Measurements from ENCODE around the gene PCDH11Y.
"Not testable (repeated sequence)": the region's sequence is repeated elsewhere in the genome, so short reads cannot be mapped to it uniquely, and the experiment has no call there.

Gene PCDH11Y

GRCh38 chrY:5000057-5000456 is at the start of gene PCDH11Y:
Gene PCDH11Y (plus strand): TSS chrY:5000296. CDS start chrY:5057100, 56,804 bp downstream.
- not testable (repeated sequence) for DNase-seq

GRCh38 chrY:4967894-4968293 is 32.2 kb upstream of the PCDH11Y start:
- DNase-seq, result not testable (repeated sequence)

GRCh38 chrY:4991743-4992400 is 8.2 kb upstream of the PCDH11Y start:
- DNase-seq, result not testable (repeated sequence)

DNA sequence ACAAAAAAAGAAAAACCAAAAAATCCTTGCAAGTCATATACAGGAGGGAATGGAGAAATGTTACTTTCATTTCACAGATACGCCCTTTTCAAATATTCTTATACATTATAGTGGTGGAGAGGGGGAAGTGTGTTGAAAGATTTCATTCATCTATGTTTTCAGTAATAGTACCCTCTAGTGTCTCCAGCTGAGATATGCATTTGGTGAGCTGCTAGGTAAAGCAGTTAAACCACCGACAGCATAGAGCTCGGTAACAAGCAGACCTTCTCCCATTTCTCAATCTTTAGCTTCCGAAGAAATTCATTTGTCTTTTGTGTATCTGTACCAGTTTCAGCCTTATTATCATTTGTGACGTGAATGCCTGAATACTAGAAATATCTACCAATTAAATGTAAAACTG is 5.2 kb upstream of the PCDH11Y start:
- not testable (repeated sequence) for DNase-seq

DNA sequence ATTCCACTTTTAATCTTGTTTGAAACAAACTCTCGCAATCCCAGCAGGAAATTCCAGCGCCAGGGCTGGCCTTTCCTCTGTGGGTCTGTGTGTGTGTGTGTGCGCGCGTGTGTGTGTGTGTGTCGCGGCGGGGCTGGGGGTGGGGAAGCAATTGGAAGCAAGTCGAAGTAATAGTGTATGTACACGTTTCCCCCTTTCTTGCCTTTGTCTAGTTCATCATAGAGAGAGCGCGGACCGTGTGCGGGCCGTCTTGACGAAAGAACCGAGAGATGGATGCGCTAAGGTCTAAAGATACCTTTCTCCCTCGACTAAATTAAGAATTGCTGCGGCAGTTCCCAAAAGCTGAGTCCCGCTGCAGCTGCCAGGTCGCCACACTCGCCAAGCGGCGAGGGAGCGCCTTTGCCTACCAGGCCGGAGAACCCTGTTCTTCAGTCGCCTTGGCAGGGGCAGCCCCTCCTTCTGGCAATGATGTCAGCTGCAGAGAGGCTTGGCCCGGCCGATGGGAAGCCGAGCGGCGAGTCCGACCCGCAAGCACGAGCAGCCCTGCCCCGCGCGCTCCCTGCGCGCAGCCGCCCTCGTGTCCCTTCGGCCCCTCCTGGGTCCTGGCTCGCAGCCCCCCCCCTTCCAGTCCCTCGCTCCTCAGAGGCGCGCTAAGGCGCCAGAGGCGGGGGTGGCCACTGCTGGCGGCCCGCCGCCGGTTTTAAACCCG is 2.5 kb downstream of the PCDH11Y start:
- not testable (repeated sequence) for DNase-seq

GRCh38 chrY:5038972-5039523 is 39.0 kb downstream of the PCDH11Y start:
- DNase-seq, result not testable (repeated sequence)

DNA sequence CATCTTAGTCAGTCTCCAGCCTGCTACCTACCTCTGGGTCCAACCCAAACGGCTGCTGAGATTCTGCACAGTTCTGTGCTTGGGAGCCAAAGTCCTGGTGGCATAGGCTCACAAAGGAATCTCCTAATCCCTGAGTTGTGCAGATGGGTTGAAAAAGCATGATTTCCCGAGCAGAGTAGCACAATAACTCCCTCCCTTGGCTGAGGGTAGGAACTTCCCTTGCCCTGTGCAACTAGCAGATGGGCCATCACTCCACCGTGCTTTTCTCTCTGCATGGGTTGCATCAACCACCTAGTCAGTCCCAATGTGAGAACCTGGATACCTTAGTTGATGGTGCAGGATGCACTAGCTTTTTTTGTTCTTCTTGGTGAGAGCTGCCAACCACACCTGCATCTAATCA is 82.9 kb downstream of the PCDH11Y start:
- not testable (repeated sequence) for DNase-seq

GRCh38 chrY:5182998-5183397 is 182.9 kb downstream of the PCDH11Y start:
- not testable (repeated sequence) for DNase-seq

GRCh38 chrY:5215116-5215515 is 215.0 kb downstream of the PCDH11Y start:
- not testable (repeated sequence) for DNase-seq

DNA sequence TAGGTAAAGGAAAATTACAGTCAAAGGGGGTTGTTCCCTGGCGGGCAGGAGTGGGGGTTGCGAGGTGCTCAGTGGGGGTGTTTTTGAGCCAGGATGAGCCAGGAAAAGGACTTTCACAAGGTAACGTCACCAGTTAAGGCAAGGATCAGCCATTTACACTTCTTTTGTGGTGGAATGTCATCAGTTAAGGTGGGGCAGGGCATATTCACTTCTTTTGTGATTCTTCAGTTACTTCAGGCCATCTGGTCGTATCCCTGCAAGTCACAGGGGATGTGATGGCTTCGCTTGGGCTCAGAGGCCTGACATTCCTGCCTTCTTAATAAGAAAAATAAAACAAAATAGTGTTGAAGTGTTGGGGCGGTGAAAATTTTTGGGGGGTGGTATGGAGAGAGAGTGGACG is 324.8 kb downstream of the PCDH11Y start:
- DNase-seq, result not testable (repeated sequence)

DNA sequence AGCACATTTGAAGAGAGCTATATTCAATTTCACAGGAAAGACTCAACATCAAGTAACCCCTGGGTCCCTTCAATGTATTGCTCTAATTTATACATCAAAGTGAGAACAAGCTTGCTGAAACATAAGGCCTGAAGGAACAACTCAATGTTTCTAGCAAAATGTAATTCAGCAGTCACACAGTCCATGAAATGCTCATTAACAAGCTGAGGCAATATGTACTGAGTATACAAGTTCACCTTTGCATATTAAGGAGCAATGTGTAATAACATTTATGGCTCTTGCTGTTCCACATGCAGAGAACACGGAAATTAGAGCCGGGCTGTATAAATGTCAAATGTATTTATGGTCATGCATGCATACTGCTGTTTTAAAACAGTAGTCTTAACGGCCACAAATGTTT is 342.1 kb downstream of the PCDH11Y start:
- not testable (repeated sequence) for DNase-seq

GRCh38 chrY:5543705-5544104 is 543.6 kb downstream of the PCDH11Y start:
- DNase-seq, result not testable (repeated sequence)

DNA sequence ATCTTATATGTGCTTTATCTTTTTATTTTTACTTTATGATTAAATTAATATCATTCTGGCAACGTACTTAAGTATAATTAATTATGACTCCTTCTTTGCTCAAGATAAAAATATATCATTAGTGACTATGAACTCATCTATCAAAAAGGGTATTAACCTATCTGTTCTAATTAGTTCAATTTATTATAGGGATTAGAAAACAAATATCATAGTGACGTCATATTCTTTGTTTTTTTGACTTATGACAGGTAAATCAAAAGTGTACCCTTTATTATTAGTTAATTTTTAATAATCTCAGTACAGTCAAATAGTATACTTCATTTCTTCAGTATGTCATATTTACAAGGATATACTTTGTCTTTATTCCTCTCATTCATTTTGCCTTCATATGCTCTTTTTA is 638.5 kb downstream of the PCDH11Y start:
- not testable (repeated sequence) for DNase-seq

GRCh38 chrY:5679265-5679664 is 679.2 kb downstream of the PCDH11Y start:
- DNase-seq, result not testable (repeated sequence)

- not testable (repeated sequence) for DNase-seq
Observed at GRCh38 chrY:5708727-5709126, 708.6 kb downstream of the PCDH11Y start.

- DNase-seq, result not testable (repeated sequence)
Observed at GRCh38 chrY:5709788-5710381, 709.8 kb downstream of the PCDH11Y start.

DNA sequence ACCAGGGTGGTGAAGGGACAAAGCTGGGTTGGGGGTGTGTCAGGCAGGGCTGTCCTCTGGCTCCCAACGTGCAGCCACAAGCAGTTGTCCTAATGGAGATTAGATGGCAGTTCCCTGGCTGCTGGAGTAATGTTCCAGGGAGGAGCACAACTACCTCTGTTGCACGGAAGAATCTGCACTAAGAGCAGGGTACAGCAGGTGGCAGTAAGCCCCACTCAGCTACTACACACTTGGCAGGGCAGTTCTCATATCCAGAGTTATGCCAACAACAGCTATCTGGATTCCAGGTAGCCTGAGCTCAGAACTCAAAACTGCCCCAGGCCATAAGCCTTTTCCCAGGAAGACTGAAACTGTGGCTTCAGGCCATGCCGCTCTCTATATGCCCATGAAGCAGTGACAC is 761.3 kb downstream of the PCDH11Y start:
- DNase-seq, result not testable (repeated sequence)

GRCh38 chrY:5776485-5776884 is 776.4 kb downstream of the PCDH11Y start:
- DNase-seq, result not testable (repeated sequence)

All from SHP77 (cell line).